HG02759 (cell line): ENCODE data around the gene PHACTR1.

ENCODE experiments used
- ATAC-seq: cut with Tn5 transposase; IDR thresholded peaks from one replicate; pipeline ENCODE4 v1.9.1; 2021; ENCODE audit warnings: mild to moderate bottlenecking, moderate library complexity; ENCODE audit not compliant: unreplicated experiment

PHACTR1 gene

DNA sequence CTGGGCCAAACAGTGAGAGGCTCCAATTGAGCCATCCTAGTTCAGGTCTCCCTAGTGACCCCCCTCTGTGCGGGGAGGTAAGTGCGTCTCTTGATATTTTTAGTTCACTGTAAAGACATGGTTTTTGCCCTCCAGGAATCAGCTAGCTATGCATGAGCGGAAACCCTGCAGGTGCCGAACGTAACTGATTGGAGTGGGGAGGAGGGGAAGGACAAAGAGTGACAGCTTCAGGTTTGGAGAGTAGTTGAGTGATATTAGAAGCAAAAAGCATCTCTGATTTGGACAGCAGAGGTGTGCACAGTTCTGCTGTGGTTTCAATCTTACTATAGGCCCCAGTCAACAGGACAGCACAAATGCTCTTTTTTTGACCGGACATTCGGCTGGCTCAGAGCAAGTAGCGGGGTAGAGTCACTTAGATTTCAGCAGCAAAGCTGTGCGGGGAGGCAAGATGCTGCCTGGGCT, 580.0 kb downstream of the PHACTR1 start:
- ATAC-seq, result no peak

DNA sequence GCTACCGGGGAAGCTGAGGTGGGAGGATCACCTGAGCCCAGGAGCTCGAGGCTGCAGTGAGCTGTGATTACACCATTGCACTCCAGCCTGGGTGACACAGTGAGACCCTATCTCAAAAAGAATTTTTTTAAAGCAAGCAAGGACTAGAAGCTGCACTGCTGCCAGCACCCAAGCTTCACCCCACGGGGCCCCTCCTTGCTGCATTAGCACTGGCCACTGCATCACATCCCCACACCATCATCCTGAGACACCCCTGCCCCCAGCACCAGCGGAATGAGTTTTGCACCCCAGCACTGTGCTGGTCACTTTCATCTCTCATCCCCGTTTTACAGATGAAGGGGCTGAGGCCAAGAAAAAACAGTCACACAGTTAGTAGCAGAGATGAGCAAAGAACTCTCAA, 580.8 kb downstream of the PHACTR1 start:
- no peak for ATAC-seq

DNA sequence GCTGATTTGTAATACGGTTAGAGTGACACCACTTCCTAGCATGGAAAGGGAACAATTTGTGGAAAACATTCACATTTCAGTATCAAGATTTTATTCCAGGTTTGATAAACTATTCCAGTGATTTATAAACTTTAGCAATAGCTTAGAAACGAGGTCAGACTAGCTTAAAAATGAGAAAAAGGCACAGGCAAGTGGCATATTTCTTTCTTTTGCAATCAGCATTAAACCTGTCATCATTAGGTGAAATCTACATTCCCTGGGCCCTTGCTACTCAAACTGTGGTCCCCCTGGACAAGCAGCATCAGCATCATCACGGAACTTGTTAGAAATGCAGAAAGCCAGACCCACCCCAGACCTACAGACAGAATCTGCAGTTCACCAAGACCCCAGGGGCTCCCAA, 581.9 kb downstream of the PHACTR1 start:
- ATAC-seq, result no peak

DNA sequence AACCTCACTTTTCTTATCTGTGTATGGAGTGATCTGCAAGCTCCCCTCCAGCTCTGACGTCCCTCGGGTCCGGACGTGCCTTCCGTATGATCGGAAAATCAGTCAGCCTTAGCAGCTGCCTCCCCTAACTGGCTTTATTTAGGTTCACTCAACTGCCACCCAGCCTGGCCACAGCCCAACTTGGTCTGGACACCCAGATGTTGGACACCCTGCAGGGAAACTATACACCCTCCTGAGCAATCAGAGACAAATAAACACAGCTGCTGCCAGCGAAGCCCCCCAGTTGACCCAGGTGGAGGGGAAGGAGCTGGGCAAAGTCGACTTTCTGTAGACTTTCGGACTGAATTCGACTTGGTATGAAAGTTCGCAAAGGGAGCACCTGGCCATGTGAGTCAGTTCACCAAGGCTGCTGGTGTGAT, 582.8 kb downstream of the PHACTR1 start:
- no peak for ATAC-seq

DNA sequence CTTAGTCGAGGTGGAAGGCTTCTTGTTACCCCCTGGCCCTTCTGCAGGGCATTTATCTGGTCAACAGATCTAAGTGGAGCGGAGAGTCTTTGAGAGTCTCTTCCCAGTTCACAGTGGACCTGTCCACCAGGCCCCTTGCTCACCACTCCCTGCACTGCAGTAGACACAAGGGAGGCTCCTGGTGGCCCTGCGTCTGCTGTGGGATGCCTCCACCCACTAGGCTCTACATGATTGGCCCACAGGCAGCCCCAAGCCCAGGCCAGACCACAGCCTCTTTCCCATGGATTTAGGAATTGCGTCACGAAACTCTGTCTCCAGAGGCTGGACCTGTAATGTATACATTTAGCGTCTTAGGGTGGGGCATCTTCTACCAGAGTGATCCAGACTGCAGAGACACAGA, 583.4 kb downstream of the PHACTR1 start:
- no peak for ATAC-seq

DNA sequence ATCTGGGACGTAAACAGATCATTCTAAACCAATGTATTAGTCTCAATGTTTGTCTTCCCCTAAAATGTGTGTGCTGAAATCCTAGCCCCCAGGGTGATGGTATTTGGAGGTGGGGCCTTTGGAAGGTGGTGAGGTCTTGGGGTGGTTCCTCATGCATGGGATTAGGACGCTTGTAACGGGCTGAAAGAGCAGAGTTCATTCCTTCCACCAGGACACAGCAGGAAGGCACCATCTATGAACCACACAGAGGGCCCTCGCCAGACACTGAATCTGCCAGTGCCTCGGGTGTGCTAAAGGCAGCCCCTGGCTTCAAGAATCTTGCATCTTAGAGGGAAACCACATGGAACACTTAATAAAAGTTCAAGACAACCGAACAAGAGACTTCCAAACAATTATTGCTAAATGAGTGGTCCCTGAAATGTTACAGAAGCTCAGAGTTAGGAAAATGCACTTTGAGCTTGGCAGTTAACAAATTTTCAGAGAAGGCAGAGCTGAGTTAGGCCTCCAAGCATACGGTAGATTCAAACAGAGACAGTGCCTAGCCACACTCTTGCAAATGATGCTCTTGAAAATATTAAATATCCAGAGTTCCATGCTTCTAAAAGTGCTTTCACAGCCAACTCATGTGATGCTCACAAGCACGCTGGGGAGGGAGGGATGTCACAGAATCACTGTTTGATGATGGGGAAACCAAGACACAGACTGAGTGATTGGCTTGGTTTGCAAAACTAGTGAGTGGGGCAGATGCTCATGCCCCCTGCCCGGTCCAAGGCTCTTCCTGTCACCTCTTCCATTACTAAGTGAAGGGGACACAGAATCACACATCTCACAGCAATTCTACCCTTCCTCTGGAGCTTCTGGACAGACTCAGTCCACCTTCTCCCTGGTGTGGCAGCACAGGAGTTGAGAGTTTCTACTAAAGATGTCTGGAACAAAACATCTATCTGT, 584.4 kb downstream of the PHACTR1 start:
- no peak for ATAC-seq

DNA sequence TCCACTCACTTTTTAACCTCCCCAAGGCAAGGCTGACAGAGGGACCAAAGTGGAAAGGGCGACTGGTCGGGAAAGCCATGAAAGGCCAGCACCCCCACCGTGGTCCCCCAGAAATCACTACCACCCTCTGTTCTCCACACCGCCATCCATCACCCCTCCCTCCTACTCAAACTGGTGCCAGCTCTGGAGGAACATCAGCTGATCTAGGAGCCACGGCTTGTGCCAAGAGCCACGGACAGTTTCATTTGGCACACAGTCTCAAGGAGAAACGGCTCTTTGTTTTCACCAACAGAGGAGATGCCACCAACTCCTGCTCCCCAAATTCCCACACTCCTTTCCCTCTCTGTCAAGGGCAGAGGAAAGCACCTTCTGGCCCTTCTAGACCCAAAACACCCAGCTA, 585.7 kb downstream of the PHACTR1 start:
- ATAC-seq, result no peak

DNA sequence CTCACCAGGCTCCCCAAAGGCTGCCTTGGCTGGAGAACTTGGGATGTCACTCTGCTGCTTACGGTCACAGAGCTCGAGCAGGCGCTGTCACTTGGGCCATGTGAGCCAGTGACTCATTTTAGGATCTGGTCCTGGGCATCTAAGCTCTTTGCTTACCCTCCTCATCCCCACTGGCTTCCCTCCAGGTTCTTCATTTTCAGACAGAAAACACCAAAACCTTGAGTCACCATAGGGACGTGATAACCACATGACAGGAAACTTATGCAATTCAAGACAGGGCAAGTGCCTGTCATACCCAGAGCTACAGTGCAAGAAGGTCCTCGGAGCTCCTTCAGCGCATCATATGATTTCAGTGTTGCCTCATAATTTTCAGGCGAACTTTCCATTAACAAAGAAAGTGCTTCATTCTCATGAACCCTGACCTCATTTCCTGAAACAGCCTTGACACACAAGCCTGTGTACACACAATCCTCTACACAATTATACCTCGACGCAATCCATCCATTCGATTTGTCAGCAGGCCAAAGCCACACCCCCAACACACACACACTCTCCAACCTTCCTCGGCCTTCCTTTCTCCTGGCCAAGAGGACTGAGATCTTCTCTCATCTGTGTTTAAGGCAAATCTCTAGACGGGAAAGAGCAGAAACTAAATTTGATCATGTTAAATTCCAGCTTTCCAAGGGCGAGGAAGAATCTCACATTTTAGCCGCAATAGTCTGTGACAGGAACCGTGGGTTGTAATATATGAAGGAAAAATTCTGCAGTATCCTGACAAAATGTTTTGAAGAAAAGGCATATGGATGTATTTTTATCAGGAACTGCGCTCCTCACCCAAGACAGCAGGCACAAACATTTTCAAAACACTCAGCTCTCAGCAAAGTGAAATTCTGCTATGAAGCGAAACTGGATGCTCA, 586.4 kb downstream of the PHACTR1 start:
- peak; percentile 81 for ATAC-seq

DNA sequence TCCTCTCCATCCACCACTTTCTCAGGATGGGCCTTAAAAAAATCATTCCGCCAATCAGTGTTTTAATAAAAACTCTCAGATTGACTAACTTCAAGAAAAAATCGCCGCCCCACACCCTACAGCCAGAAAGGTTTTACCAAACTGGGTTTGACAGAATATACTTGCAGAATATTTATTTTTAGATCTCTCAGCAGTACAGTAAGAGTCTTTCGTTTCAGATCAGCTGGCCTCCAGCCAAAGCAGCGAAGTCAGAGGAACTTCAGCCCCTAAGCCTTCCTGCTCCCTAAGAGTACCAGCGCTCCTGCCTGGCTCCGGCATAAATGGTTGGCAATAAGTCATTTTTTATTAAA, 587.1 kb downstream of the PHACTR1 start:
- peak; percentile 51 for ATAC-seq

DNA sequence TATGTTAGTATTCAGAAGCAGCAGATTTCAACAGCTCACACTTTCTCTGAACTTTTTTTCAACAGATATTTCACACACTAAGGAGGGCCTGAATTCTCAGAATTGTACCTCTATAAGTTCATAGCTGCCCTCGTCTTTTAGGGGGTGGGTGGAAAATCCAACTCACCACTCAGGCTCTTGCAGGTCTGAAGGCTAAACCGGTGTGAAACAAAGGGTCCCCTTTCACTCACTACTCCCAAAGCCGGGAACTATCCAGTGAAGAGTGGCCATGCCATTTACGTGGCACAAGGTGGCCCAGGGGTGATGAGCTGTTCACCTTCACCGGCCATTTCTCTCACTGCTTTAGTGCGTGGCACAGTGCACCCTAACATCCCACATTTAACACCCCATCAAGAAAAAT, 587.5 kb downstream of the PHACTR1 start:
- ATAC-seq, result no peak

DNA sequence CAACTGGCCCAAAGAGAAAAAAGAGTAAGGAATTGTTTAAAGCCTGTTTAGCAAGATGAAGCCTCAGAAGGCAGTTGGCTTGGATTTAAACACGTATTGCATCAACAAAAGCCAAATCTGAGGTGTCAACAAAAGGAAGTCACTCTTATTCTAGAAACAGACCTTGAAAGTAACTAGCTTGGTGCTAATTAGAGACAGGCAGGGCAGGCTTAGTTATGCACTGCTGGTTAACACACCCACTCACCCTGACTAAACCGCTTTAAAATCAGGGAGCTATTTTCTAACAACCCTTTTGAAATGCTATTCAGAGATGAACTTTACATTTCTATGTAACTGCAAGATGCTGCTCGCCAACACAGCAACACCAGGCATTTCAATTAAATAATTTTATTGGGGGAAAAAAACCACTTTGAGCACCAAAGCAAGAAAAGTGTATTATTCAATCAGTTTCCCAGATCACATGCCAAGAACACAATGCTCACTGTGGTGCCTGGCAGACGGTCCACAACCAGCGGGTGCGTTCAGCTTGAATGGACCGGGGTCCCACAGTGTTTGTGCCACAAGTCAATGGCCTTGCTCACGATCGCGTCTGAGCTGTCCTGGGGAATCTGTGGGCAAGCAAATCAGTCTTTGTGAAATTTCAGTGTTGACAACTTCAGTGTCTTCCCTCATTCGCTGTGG, 588.2 kb downstream of the PHACTR1 start:
- ATAC-seq, result peak; percentile 38

DNA sequence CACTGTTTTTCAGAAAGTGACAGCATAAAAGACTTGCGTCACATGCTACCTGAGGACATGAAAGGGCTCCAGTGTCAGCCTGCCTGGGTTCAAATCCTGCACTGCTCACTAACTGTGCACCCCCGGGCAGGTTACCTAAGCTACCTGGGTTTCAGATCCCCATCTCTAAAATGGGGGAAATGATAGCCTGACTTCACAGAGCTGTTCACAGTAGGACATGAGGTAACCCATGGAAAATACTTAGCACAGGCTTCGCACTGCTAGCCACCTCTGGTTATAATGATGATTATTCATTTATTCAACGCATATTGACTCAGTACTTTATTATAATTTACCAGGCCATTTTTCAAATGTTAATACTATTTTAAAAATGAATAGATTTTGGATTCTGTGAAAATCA, 588.7 kb downstream of the PHACTR1 start:
- no peak for ATAC-seq

DNA sequence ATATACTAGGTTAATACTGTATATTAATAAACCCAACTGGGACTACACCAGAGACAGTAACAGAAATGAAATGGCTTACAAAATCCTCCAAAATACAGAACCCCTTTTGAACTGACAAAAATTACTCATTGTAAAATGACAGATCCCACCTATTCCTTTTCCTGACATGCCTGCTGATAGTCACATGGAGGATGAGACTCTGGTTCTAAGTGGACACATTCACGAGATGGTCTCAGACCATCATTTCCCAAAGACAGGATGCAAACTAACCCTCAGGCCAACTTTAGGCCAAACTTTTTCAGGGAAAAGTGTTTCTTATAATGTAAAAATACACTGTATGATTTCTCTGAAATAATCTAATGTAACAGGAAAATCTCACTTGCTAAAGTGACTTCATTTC, 589.2 kb downstream of the PHACTR1 start:
- no peak for ATAC-seq

DNA sequence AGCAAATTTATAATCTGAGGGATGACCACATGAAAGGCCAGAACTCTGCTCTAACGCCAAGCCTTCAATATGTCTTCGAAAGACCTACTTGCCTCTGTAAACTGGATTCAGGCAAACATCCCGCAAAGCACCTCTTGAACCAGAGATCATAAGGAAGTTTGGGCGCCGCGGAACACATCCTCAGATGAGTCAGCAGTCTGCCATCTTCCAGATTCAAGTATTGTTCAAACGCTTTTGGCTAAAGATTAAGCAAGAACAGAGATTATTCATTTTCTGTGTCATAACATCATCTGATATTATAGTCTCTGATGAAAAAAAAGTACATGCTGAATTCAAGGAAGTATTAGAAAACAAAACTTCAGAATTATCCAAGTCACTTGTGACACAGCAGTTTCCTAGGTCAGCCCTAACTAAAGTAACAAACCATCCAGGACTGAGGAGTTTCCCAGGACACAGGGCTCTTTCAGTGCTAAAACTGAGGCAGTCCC, 591.0 kb downstream of the PHACTR1 start:
- no peak for ATAC-seq

DNA sequence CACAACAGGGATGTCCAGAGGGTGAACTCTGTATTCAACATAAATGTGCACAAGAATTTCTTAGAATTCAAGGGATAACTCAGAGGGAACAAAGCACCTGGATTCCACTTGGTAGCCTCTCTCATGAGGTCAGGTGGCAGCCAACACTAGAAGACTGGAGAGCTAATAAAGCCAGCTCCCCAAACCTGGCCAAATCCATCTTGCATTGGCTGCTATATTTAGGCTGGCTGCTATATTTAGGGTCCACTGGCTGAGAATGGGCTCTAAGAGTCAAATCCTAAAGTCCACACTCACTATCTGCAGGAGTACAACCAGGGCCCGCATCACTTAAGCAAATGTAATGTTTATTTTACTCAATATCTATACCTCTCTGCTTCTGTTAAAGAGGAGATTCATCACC, 591.8 kb downstream of the PHACTR1 start:
- no peak for ATAC-seq

DNA sequence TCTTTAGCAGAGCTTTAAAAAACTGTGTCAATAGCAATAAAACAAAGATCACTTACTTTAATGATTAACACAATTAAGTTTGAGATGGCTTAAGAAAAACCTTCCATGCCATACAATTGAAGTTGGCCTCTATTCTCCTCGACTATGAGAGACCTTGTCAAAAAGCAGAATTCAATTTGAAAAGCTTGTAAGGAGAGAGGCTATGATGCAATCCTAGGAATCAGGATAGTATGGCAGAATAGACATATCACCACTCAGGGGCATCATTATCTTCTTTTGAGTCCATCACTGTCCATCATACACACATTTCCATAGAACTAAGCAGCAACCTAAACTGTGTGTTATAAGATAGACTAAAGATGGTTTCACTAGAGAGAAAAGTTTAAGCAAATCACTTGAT, 594.6 kb downstream of the PHACTR1 start:
- ATAC-seq, result no peak

DNA sequence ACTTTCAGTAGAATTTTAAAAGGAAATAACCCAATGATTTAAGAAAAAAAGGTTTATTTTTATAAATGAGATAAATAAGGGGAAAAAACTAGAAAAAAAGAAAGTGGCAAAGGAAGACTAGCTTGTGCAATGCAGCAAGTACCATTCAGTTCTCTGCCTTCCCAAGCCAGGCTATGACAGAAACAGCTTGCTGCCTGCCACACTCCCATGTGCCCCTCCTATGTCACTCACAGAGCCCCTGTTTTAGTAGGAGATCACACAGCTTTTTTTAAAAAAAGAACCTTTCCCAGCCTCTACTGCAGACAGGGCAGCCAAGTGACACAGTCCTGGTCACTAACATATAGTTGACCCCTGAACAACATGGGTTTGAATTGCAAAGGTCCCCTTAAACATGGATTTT, 598.2 kb downstream of the PHACTR1 start:
- no peak for ATAC-seq

DNA sequence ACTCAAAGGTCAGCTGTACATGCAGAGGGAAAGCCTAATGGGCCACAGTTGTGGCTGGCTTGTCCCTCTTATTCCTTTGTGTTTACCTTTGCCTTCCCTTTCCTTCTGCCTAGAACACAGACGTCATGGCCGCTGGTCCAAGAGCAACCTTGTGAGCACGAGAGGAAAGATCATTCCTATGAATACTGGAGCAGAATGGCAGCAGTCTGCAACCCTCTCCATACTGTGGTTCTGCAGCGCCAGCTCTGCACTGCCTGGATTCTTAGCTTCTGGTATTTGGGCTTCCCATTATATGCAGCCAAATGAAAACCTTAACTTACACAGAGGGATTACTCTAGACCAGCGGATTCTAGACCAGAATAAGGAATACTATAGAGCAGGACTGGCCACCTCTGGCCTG, 599.3 kb downstream of the PHACTR1 start:
- ATAC-seq, result no peak

DNA sequence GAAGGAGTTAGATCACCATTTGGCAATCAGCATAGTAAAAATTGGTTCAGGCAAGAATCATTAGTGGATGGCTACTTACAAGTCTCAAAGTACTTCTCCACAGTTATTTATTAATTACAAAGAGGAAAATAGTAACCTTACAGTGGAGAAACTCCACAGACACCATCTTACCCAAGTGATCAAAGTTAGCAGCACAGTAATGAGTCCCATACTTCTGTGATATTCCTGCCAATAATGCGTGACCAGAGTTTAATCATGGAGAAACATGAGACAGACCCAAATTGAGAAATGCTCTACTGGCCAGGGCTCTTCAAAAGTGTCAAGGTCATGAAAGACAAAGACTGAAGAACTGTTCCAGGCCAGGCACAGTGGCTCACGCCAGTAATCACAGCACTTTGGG, 602.3 kb downstream of the PHACTR1 start:
- no peak for ATAC-seq

DNA sequence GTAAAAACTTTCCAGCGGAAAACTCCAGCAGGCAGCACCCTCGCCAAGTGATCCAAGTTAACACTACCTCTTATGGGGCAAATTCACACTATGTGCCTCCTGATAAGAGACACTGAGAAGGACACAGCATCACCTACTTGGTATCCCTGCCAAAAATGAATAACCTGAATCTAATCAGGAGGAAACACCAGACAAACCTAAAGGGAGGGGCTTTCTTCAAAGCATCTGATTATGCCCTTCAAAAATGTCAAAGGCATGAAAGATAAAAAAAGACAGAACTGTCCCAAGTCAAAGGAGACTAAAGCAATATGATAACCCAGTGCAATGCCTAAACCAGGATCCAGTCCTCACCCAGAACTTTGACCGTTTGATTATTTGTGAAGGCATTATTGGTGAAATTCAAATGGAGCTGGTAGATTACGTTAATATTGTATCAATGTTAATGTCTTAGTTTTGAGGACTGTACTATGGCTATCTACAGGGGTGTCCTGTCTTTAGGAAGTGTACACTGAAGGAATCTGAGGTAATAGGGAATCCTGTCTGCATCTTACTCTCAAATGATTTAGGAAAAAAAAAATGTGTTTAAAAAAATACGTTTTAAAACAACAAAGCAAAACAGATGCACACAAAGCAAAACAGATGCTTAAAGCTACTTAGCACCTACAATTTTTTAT, 603.5 kb downstream of the PHACTR1 start:
- no peak for ATAC-seq
